GM12878 (cell line): Measurements from ENCODE around the gene COX5A. TPM values are rescaled to one million over a fixed set of nuclear protein-coding genes. Genes with fewer than 3 reads are reported as not detected.

Experiments
- BCL3 ChIP-seq: IDR thresholded peaks from 2 replicates; pipeline ENCODE4 v1.6.1; 2011; ENCODE audit warnings: borderline replicate concordance, low read depth, mild to moderate bottlenecking, moderate library complexity, low read length; ENCODE audit not compliant: insufficient read depth, poor library complexity, severe bottlenecking
- BRCA1 ChIP-seq: IDR thresholded peaks from 2 replicates; pipeline ENCODE4 v1.6.1; 2011; ENCODE audit warnings: low read depth, low read length, improper control_type of control experiment
- CHD1 ChIP-seq: IDR thresholded peaks from 2 replicates; pipeline ENCODE4 v1.6.1; 2012; ENCODE audit warnings: low read depth, low read length, improper control_type of control experiment
- CHD4 ChIP-seq: fragments of 200-600 bp; sonication (generic); IDR thresholded peaks from 2 replicates; pipeline ENCODE4 v1.6.1; 2016; ENCODE audit warnings: mild to moderate bottlenecking
- CREB1 ChIP-seq: IDR thresholded peaks from 2 replicates; pipeline ENCODE4 v1.6.1; 2012; ENCODE audit warnings: low read depth, mild to moderate bottlenecking, inconsistent platforms
- KAT2A ChIP-seq: conservative IDR thresholded peaks from 2 replicates; pipeline ENCODE4 v1.6.1; 2011; ENCODE audit warnings: low read depth, low read length; ENCODE audit not compliant: control insufficient read depth
- MYB ChIP-seq: fragments of 150-350 bp; IDR thresholded peaks from 2 replicates; pipeline ENCODE4 v1.6.1; 2014; ENCODE audit warnings: mild to moderate bottlenecking, low read depth, low read length, borderline replicate concordance
- NBN ChIP-seq: fragments of 450-650 bp; IDR thresholded peaks from 2 replicates; pipeline ENCODE4 v1.6.1; 2016
- NFIC ChIP-seq: IDR thresholded peaks from 2 replicates; pipeline ENCODE4 v1.6.1; 2012; ENCODE audit warnings: low read depth, mild to moderate bottlenecking, inconsistent platforms, low read length, moderate library complexity
- POLR2AphosphoS5 ChIP-seq: IDR thresholded peaks from 2 replicates; pipeline ENCODE4 v1.6.1; 2011; ENCODE audit warnings: mild to moderate bottlenecking, low read length, inconsistent platforms
- RB1 ChIP-seq: fragments of 450-650 bp; formaldehyde crosslinking; IDR thresholded peaks from 2 replicates; pipeline ENCODE4 v1.6.1; 2017; ENCODE audit warnings: mild to moderate bottlenecking, borderline replicate concordance
- RCOR1 ChIP-seq: conservative IDR thresholded peaks from 2 replicates; pipeline ENCODE4 v1.6.1; 2012; ENCODE audit warnings: low read depth, low read length, improper control_type of control experiment
- RUNX3 ChIP-seq: IDR thresholded peaks from 2 replicates; pipeline ENCODE4 v1.6.1; 2012; ENCODE audit warnings: low read length, inconsistent platforms
- SREBF2 ChIP-seq: IDR thresholded peaks from 2 replicates; pipeline ENCODE4 v1.6.1; 2012; ENCODE audit warnings: mild to moderate bottlenecking, low read length
- TARDBP ChIP-seq: IDR thresholded peaks from 2 replicates; pipeline ENCODE4 v1.6.1; 2016; ENCODE audit warnings: borderline replicate concordance
- polyA plus RNA-seq, 11 experiments: library from polyadenylated mRNA; depleted of rRNA in 4 of 11; unstranded in 6 of 11; stranded (reverse) in 5 of 11; fragments of >200 nt; fragmentation: Nextera tagmentation in 4 of 11; fragmentation: Illumina TruSeq in 1 of 11; extraction: Ambion mirVana in 4 of 11; extraction: Trizol in 1 of 11; gene quantifications; 1 replicate in 1 of 11; 2 replicates in 10 of 11; pipeline versions ENCODE4 v1.2.1 to v1.2.3, GENCODE V29; 2011 to 2016; ENCODE audit warnings: inconsistent platforms in 2 of 11, missing spikeins in 2 of 11, low read depth in 1 of 11
- small RNA-seq: library from RNA; depleted of rRNA; stranded (forward); fragments of <200 nt; gene quantifications from one replicate; pipeline ENCODE3, GENCODE V24; 2014
- total RNA-seq, 4 experiments: library from RNA; depleted of rRNA in 3 of 4; stranded (reverse); fragments of >200 nt in 3 of 4; fragmentation: Illumina TruSeq in 1 of 4; extraction: Trizol in 1 of 4; gene quantifications; 2 replicates each; pipeline versions ENCODE4 v1.2.1 to v1.2.3, GENCODE V29; 2013 to 2021
- TF ChIP-seq, protein P1 (sequence below): fragments of 450-650 bp; formaldehyde crosslinking; IDR thresholded peaks from 2 replicates; pipeline ENCODE4 v1.4.0; 2020; ENCODE audit warnings: mild to moderate bottlenecking, moderate library complexity
- TF ChIP-seq, protein P2 (sequence below): IDR thresholded peaks from 2 replicates; pipeline ENCODE4 v1.6.1; 2011; ENCODE audit warnings: low read depth, mild to moderate bottlenecking, low read length, moderate library complexity, borderline replicate concordance; ENCODE audit errors: extremely low read depth

Gene COX5A
- total and polyA plus RNA-seq, 10 of the 15 experiments (the other 5 are each of a cell fraction or from before 2014, with no cell fraction given), result 84.5 to 1,218 (median 392) TPM

DNA sequence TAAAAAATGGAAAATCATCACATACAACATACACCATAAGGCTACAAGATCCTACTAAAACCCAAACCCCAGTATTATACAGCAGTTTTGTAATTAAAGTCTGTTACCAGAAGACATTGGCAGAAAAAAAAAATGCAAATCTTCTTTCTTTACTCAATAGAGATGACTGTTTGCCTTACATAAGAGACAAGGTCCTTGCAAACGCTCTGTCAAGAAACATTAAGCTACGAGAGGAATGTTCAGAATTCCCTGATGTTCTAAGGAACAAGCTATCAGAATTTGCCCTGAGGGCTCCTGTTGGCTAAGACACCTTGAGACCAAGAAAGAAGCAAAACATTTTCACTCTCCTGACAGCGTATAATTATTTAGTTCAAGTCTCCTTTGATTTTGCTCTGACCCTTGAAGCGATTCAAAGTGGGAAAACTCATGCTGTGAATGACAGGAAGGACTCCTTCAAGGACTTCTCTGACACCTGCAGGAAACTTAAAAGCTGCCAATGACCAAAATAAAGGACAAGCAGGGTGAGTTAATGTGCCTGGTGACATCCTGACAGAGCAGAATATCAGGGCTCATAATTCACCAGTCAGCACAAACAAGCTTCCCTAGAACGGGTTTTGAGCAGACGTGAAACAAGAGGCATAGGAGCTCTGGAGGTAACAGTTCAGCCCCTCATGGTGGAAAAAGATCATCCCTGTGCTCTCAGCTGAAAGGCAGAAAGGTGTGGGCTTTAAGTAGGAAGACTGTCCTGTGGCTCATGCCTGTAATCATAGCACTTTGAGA lies 67.2 kb downstream of the COX5A start (continued):
- TF ChIP-seq, protein P1, sequence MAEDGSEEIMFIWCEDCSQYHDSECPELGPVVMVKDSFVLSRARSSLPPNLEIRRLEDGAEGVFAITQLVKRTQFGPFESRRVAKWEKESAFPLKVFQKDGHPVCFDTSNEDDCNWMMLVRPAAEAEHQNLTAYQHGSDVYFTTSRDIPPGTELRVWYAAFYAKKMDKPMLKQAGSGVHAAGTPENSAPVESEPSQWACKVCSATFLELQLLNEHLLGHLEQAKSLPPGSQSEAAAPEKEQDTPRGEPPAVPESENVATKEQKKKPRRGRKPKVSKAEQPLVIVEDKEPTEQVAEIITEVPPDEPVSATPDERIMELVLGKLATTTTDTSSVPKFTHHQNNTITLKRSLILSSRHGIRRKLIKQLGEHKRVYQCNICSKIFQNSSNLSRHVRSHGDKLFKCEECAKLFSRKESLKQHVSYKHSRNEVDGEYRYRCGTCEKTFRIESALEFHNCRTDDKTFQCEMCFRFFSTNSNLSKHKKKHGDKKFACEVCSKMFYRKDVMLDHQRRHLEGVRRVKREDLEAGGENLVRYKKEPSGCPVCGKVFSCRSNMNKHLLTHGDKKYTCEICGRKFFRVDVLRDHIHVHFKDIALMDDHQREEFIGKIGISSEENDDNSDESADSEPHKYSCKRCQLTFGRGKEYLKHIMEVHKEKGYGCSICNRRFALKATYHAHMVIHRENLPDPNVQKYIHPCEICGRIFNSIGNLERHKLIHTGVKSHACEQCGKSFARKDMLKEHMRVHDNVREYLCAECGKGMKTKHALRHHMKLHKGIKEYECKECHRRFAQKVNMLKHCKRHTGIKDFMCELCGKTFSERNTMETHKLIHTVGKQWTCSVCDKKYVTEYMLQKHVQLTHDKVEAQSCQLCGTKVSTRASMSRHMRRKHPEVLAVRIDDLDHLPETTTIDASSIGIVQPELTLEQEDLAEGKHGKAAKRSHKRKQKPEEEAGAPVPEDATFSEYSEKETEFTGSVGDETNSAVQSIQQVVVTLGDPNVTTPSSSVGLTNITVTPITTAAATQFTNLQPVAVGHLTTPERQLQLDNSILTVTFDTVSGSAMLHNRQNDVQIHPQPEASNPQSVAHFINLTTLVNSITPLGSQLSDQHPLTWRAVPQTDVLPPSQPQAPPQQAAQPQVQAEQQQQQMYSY (CRISPR knock-in tag), result no peak
- TF ChIP-seq BCL3, result no peak
- TF ChIP-seq CHD4, result no peak
- TF ChIP-seq BRCA1, result no peak
- 0 out of 2 replicates have a peak, but pooled peaks have one; percentile 39 for TF ChIP-seq CHD1
- TF ChIP-seq TARDBP, result no peak
- TF ChIP-seq KAT2A, result no peak
- TF ChIP-seq MYB, result no peak
- peak; percentile 41 for TF ChIP-seq NFIC
- TF ChIP-seq RB1, result no peak
- 0 out of 2 replicates have a peak, but pooled peaks have one; percentile 5 for TF ChIP-seq RUNX3
- TF ChIP-seq RCOR1, result no peak
- TF ChIP-seq, protein P2, sequence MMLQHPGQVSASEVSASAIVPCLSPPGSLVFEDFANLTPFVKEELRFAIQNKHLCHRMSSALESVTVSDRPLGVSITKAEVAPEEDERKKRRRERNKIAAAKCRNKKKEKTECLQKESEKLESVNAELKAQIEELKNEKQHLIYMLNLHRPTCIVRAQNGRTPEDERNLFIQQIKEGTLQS, result no peak
- no peak for TF ChIP-seq SREBF2
- TF ChIP-seq POLR2AphosphoS5, result peak; percentile 32; the same call in 1 of the 2 replicates
- TF ChIP-seq CREB1, result no peak
- no peak; the same call in 1 of the 2 replicates for TF ChIP-seq NBN

Small RNAs within 50 kb of the gene (small RNA-seq; reads per million reads assigned to genes)
- not detected for gene RF00019

Other genes starting within 250 kb of the COX5A start
Only the 7 nearest of the 13 such genes appear.
- 28.2 and 29.4 TPM in 2 replicates for gene ULK3, start 94.9 kb downstream of the COX5A start, total RNA-seq (2014; rRNA removed)
- gene ULK3, start 94.9 kb downstream of the COX5A start, total RNA-seq (2014; rRNA removed; fragmentation: Illumina TruSeq; extraction: Trizol), result 12.3 and 14.1 TPM in 2 replicates
- gene ULK3, start 94.9 kb downstream of the COX5A start, total RNA-seq (2021), result 27.8 and 31.9 TPM in 2 replicates
- gene ULK3, start 94.9 kb downstream of the COX5A start, polyA plus RNA-seq (2011; rRNA removed), result 29.7 and 38.8 TPM in 2 replicates
- gene ULK3, start 94.9 kb downstream of the COX5A start, polyA plus RNA-seq (2014; fragmentation: Illumina TruSeq; extraction: Trizol), result 19.9 and 25.4 TPM in 2 replicates
- 1 to 10 TPM in 1 of 2 experiments, under 1 TPM in 1; 0.64 to 1.4 TPM for gene ULK3, start 94.9 kb downstream of the COX5A start, polyA plus RNA-seq (2014; fragmentation: Nextera tagmentation; extraction: Ambion mirVana)
- 35.3 and 38.9 TPM in 2 replicates for gene ULK3, start 94.9 kb downstream of the COX5A start, polyA plus RNA-seq (2014; rRNA removed)
- gene ULK3, start 94.9 kb downstream of the COX5A start, polyA plus RNA-seq (2016; fragmentation: Nextera tagmentation; extraction: Ambion mirVana), result 10 to 100 TPM; 26.2 to 28.1 TPM
- gene SCAMP2, start 64.7 kb downstream of the COX5A start, total RNA-seq (2014; rRNA removed), result 51.2 and 54.8 TPM in 2 replicates
- 33.4 and 34.2 TPM in 2 replicates for gene SCAMP2, start 64.7 kb downstream of the COX5A start, total RNA-seq (2014; rRNA removed; fragmentation: Illumina TruSeq; extraction: Trizol)
- 98.5 and 101 TPM in 2 replicates for gene SCAMP2, start 64.7 kb downstream of the COX5A start, total RNA-seq (2021)
- gene SCAMP2, start 64.7 kb downstream of the COX5A start, polyA plus RNA-seq (2011; rRNA removed), result 30.8 and 117 TPM in 2 replicates
- 112 and 114 TPM in 2 replicates for gene SCAMP2, start 64.7 kb downstream of the COX5A start, polyA plus RNA-seq (2014; fragmentation: Illumina TruSeq; extraction: Trizol)
- 10 to 100 TPM; 10.9 to 22.5 TPM for gene SCAMP2, start 64.7 kb downstream of the COX5A start, polyA plus RNA-seq (2014; fragmentation: Nextera tagmentation; extraction: Ambion mirVana)
- gene SCAMP2, start 64.7 kb downstream of the COX5A start, polyA plus RNA-seq (2014; rRNA removed), result 98.4 and 118 TPM in 2 replicates
- 100 to 1,000 TPM; 156 to 158 TPM for gene SCAMP2, start 64.7 kb downstream of the COX5A start, polyA plus RNA-seq (2016; fragmentation: Nextera tagmentation; extraction: Ambion mirVana)
- gene MPI, start 48.0 kb downstream of the COX5A start, total RNA-seq (2014; rRNA removed), result 48.9 and 52.6 TPM in 2 replicates
- 35.2 and 36.2 TPM in 2 replicates for gene MPI, start 48.0 kb downstream of the COX5A start, total RNA-seq (2014; rRNA removed; fragmentation: Illumina TruSeq; extraction: Trizol)
- 41.6 and 44.6 TPM in 2 replicates for gene MPI, start 48.0 kb downstream of the COX5A start, total RNA-seq (2021)
- 33.5 and 68.6 TPM in 2 replicates for gene MPI, start 48.0 kb downstream of the COX5A start, polyA plus RNA-seq (2011; rRNA removed)
- 51.8 and 93.9 TPM in 2 replicates for gene MPI, start 48.0 kb downstream of the COX5A start, polyA plus RNA-seq (2014; fragmentation: Illumina TruSeq; extraction: Trizol)
- 10 to 100 TPM; 38.3 to 43.6 TPM for gene MPI, start 48.0 kb downstream of the COX5A start, polyA plus RNA-seq (2014; fragmentation: Nextera tagmentation; extraction: Ambion mirVana)
- gene MPI, start 48.0 kb downstream of the COX5A start, polyA plus RNA-seq (2014; rRNA removed), result 48.6 and 49.8 TPM in 2 replicates
- gene MPI, start 48.0 kb downstream of the COX5A start, polyA plus RNA-seq (2016; fragmentation: Nextera tagmentation; extraction: Ambion mirVana), result 10 to 100 TPM; 35.6 to 43.1 TPM
- gene FAM219B, start 31.2 kb downstream of the COX5A start, total RNA-seq (2014; rRNA removed), result 37.1 and 39.5 TPM in 2 replicates
- gene FAM219B, start 31.2 kb downstream of the COX5A start, total RNA-seq (2014; rRNA removed; fragmentation: Illumina TruSeq; extraction: Trizol), result 23.7 and 26.4 TPM in 2 replicates
- gene FAM219B, start 31.2 kb downstream of the COX5A start, total RNA-seq (2021), result 41.6 and 53.2 TPM in 2 replicates
- gene FAM219B, start 31.2 kb downstream of the COX5A start, polyA plus RNA-seq (2011; rRNA removed), result 32.3 and 40.9 TPM in 2 replicates
- 30.5 and 41.6 TPM in 2 replicates for gene FAM219B, start 31.2 kb downstream of the COX5A start, polyA plus RNA-seq (2014; fragmentation: Illumina TruSeq; extraction: Trizol)
- 1 to 10 TPM; 7.6 to 8.9 TPM for gene FAM219B, start 31.2 kb downstream of the COX5A start, polyA plus RNA-seq (2014; fragmentation: Nextera tagmentation; extraction: Ambion mirVana)
- gene FAM219B, start 31.2 kb downstream of the COX5A start, polyA plus RNA-seq (2014; rRNA removed), result 43.2 and 46.6 TPM in 2 replicates
- 10 to 100 TPM; 24.2 to 28.2 TPM for gene FAM219B, start 31.2 kb downstream of the COX5A start, polyA plus RNA-seq (2016; fragmentation: Nextera tagmentation; extraction: Ambion mirVana)
- gene RPP25, start 18.7 kb upstream of the COX5A start, total RNA-seq (2014; rRNA removed), result 6.3 and 7.0 TPM in 2 replicates
- 3.1 and 3.5 TPM in 2 replicates for gene RPP25, start 18.7 kb upstream of the COX5A start, total RNA-seq (2014; rRNA removed; fragmentation: Illumina TruSeq; extraction: Trizol)
- gene RPP25, start 18.7 kb upstream of the COX5A start, total RNA-seq (2021), result 8.1 and 8.9 TPM in 2 replicates
- gene RPP25, start 18.7 kb upstream of the COX5A start, polyA plus RNA-seq (2011; rRNA removed), result 0.29 and 0.41 TPM in 2 replicates
- 3.1 and 3.2 TPM in 2 replicates for gene RPP25, start 18.7 kb upstream of the COX5A start, polyA plus RNA-seq (2014; fragmentation: Illumina TruSeq; extraction: Trizol)
- gene RPP25, start 18.7 kb upstream of the COX5A start, polyA plus RNA-seq (2014; fragmentation: Nextera tagmentation; extraction: Ambion mirVana), result 1 to 10 TPM in 1 of 2 experiments, under 1 TPM in 1; 0.63 to 1.8 TPM
- gene RPP25, start 18.7 kb upstream of the COX5A start, polyA plus RNA-seq (2014; rRNA removed), result 5.8 and 7.2 TPM in 2 replicates
- 10 to 100 TPM in 1 of 2 experiments, 1 to 10 TPM in 1; 7.4 to 10.8 TPM for gene RPP25, start 18.7 kb upstream of the COX5A start, polyA plus RNA-seq (2016; fragmentation: Nextera tagmentation; extraction: Ambion mirVana)
- gene SCAMP5, start 57.5 kb upstream of the COX5A start, total RNA-seq (2014; rRNA removed), result 20.2 and 22.2 TPM in 2 replicates
- 13.6 and 15.0 TPM in 2 replicates for gene SCAMP5, start 57.5 kb upstream of the COX5A start, total RNA-seq (2014; rRNA removed; fragmentation: Illumina TruSeq; extraction: Trizol)
- 24.8 and 25.5 TPM in 2 replicates for gene SCAMP5, start 57.5 kb upstream of the COX5A start, total RNA-seq (2021)
- gene SCAMP5, start 57.5 kb upstream of the COX5A start, polyA plus RNA-seq (2011; rRNA removed), result 15.7 and 24.3 TPM in 2 replicates
- gene SCAMP5, start 57.5 kb upstream of the COX5A start, polyA plus RNA-seq (2014; fragmentation: Illumina TruSeq; extraction: Trizol), result 26.3 and 30.3 TPM in 2 replicates
- 1 to 10 TPM; 2.3 to 2.5 TPM for gene SCAMP5, start 57.5 kb upstream of the COX5A start, polyA plus RNA-seq (2014; fragmentation: Nextera tagmentation; extraction: Ambion mirVana)
- 35.5 and 41.6 TPM in 2 replicates for gene SCAMP5, start 57.5 kb upstream of the COX5A start, polyA plus RNA-seq (2014; rRNA removed)
- 1 to 10 TPM; 1.6 to 1.7 TPM for gene SCAMP5, start 57.5 kb upstream of the COX5A start, polyA plus RNA-seq (2016; fragmentation: Nextera tagmentation; extraction: Ambion mirVana)
- 42.7 and 45.0 TPM in 2 replicates for gene PPCDC, start 85.5 kb upstream of the COX5A start, total RNA-seq (2014; rRNA removed)
- gene PPCDC, start 85.5 kb upstream of the COX5A start, total RNA-seq (2014; rRNA removed; fragmentation: Illumina TruSeq; extraction: Trizol), result 29.4 and 32.5 TPM in 2 replicates
- gene PPCDC, start 85.5 kb upstream of the COX5A start, total RNA-seq (2021), result 40.2 and 43.3 TPM in 2 replicates
- 27.9 and 44.7 TPM in 2 replicates for gene PPCDC, start 85.5 kb upstream of the COX5A start, polyA plus RNA-seq (2011; rRNA removed)
- gene PPCDC, start 85.5 kb upstream of the COX5A start, polyA plus RNA-seq (2014; fragmentation: Illumina TruSeq; extraction: Trizol), result 32.9 and 35.7 TPM in 2 replicates
- 100 to 1,000 TPM in 1 of 2 experiments, 10 to 100 TPM in 1; 92.0 to 135 TPM for gene PPCDC, start 85.5 kb upstream of the COX5A start, polyA plus RNA-seq (2014; fragmentation: Nextera tagmentation; extraction: Ambion mirVana)
- 68.2 and 69.9 TPM in 2 replicates for gene PPCDC, start 85.5 kb upstream of the COX5A start, polyA plus RNA-seq (2014; rRNA removed)
- gene PPCDC, start 85.5 kb upstream of the COX5A start, polyA plus RNA-seq (2016; fragmentation: Nextera tagmentation; extraction: Ambion mirVana), result 10 to 100 TPM; 65.4 to 67.9 TPM